IPS DF 4.7 (cell line): Measurements from ENCODE around the gene INO80C.

ENCODE experiments used
- DNase-seq: peaks from one replicate; pipeline ENCODE4 v3.0.0-alpha.2; 2013; ENCODE audit warnings: low spot score; ENCODE audit errors: extremely low read depth

The INO80C gene

GRCh38 chr18:35432565-35433001 is 65.2 kb downstream of the INO80C start:
- DNase-seq = no peak

- no peak for DNase-seq
Measured at GRCh38 chr18:35431374-35431741, 66.4 kb downstream of the INO80C start.

GRCh38 chr18:35430721-35431373 is 66.9 kb downstream of the INO80C start:
- no peak for DNase-seq

- DNase-seq = no peak
Measured at GRCh38 chr18:35426786-35427185, 71.0 kb downstream of the INO80C start.

- no peak for DNase-seq
Measured at GRCh38 chr18:35424356-35424755, 73.4 kb downstream of the INO80C start.

- DNase-seq = no peak
Measured at GRCh38 chr18:35422237-35422636, 75.5 kb downstream of the INO80C start.

- DNase-seq = no peak
Measured at GRCh38 chr18:35418610-35419009, 79.2 kb downstream of the INO80C start.
